Fibroblast of lung (primary cell): ENCODE measurements around the gene PRSS22.

Source experiments
- CTCF ChIP-seq, 2 donors: IDR thresholded peaks in 1 of 2; conservative IDR thresholded peaks in 1 of 2; 1 replicate in 1 of 2; 2 replicates in 1 of 2; pipeline ENCODE4 v1.5.1; 2011 to 2012; ENCODE audit warnings: low read length in 2 of 2, control low read depth in 1 of 2, inconsistent platforms in 1 of 2, low read depth in 1 of 2, mild to moderate bottlenecking in 1 of 2
- EZH2 ChIP-seq: IDR thresholded peaks from 2 replicates; pipeline ENCODE4 v1.5.1; 2012; ENCODE audit warnings: low read length, control low read depth, mild to moderate bottlenecking; ENCODE audit errors: missing control alignments

DNA sequence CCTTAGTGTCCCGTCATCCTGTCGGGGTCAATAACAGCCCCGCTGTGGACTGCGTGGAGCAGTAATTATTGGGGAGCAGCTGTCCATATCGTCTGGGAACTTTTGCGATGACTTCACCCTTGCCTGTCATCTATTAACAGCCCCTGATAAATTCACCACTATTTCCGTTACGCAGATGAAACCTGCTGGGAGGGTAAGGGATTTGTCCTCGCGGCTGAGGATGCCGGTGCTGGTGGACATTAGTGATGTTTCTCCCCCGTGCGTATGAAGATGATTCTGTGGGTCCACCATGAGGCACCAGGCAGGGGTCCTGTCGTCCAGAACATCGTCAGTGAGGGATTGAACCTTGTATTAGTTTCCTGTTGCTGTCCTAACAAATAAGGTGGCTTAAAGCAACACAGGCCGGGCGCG, 26.1 kb upstream of the PRSS22 start:
- no peak for TF ChIP-seq EZH2
- TF ChIP-seq CTCF (conservative IDR thresholded peaks at IDR 0.05 in 1 of 2, IDR thresholded peaks at IDR 0.05 in 1 of 2; ENCODE audit: low read depth in 1 of 2, low read length in 2 of 2), result no peak
